ENCODE measurements around the gene EFNB2.

Gene EFNB2

DNA sequence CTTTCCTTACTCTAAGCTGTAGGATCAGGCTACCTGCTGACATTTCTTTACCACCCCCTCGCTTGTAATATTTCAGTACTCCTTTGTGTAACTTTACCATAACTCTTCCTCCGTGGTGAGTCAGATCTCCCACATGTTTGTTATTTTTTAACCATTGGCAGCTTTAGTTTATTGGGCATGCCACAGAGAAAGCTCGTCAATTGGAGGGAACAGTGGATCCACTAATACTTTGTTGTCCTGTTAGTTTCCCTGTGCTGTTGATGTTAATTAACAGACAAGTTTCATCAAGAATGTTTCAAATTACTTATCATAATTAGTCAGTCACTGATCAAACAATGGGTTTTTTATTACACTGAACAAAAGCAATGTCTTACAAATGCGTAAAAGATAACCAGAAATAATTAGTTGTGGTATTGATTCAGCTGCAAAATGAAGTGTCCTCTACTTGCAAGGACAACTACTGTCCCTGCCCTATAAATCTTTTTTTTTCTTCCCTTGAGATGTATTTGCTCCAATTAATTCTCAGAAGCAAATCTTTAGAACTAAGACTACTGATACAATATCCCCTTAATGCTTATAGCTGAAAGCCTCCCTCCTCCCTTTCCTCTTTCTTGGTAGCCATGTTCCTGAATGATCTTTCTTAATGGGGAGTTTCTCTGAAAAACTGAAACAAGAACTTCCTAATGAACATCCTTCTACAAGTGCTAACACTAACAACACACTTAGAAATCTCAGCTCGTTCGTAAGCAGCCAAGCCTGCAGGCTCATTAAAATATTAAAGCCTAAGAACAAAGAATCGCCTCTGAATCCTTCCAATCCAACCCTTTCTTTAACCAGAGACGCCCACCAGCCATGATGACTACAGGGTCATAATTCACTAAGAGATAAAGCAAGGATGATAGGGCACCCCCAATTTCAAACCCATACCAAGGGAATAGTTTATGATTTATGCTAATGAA, 22.2 kb downstream of the EFNB2 start:
- DNase-seq (ENCODE audit: low read depth): peak; percentile 68
- TF ChIP-seq, protein P1, sequence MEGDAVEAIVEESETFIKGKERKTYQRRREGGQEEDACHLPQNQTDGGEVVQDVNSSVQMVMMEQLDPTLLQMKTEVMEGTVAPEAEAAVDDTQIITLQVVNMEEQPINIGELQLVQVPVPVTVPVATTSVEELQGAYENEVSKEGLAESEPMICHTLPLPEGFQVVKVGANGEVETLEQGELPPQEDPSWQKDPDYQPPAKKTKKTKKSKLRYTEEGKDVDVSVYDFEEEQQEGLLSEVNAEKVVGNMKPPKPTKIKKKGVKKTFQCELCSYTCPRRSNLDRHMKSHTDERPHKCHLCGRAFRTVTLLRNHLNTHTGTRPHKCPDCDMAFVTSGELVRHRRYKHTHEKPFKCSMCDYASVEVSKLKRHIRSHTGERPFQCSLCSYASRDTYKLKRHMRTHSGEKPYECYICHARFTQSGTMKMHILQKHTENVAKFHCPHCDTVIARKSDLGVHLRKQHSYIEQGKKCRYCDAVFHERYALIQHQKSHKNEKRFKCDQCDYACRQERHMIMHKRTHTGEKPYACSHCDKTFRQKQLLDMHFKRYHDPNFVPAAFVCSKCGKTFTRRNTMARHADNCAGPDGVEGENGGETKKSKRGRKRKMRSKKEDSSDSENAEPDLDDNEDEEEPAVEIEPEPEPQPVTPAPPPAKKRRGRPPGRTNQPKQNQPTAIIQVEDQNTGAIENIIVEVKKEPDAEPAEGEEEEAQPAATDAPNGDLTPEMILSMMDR (IDR thresholded peaks at IDR 0.05; ENCODE audit: insufficient read depth, low read depth, low read length, missing control alignments): no peak
- H3K4me3 ChIP-seq (ENCODE audit: low read length): no peak overlapping the region

DNA sequence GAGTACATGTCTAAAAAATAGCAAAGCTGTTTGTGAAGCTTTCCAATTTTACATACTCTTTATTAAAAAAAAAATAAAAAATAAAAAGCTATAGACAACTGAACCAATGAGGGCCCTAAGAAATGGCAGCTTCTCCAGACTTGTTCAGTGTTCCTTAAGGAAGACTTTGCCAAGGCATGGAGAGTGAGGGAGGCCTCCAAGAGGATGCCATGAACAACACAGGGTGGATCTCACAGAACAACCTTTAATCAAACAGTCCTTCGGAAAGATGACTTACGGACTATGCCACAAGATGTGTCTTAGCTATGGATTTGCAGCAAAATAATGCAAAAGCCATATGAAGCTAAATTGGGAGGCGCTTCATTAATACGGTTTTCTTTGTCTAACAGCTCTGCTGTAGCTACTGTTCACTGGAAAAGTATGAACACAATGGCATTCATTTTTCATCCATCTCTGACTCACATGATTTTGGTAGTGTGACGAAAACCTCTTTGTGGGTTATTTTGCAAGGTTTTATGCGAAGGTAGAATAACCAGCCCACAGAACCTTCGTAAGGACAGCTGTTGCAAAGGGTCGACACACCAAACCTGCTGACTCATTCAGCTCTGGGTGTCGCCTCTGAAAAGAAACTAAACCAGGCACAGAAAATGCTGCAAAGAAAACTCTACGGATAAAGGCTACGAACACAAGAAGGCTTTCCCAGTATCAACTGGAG, 27.7 kb downstream of the EFNB2 start:
- TF ChIP-seq, protein P1 (IDR thresholded peaks at IDR 0.05; ENCODE audit: insufficient read depth, low read depth, low read length, missing control alignments): no peak
- peak overlapping the region; percentile 21 for H3K4me3 ChIP-seq (ENCODE audit: low read length)
- peak; percentile 95 for DNase-seq (ENCODE audit: low read depth)

DNA sequence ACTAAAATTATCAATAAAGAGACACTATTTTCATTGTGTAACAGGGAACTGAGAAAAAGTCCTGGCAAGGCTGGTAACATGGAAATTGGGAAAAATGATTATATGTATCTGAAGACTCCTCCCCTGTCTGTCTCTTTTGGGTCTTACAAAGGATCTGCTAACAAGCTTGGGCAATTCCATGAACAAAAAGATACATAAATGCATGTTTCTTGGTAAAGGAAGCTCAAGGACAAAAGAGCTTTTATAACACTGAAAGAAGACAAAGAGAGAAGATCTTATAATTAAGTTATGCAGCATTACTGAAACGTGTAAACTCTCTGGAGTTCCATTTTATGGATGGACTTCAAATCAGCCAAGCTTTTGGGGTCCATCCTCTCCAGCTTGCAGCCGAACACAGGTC, 29.2 kb downstream of the EFNB2 start:
- DNase-seq (ENCODE audit: low read depth): no peak
- TF ChIP-seq, protein P1 (IDR thresholded peaks at IDR 0.05; ENCODE audit: insufficient read depth, low read depth, low read length, missing control alignments): no peak
- H3K4me3 ChIP-seq (ENCODE audit: low read length): no peak overlapping the region

DNA sequence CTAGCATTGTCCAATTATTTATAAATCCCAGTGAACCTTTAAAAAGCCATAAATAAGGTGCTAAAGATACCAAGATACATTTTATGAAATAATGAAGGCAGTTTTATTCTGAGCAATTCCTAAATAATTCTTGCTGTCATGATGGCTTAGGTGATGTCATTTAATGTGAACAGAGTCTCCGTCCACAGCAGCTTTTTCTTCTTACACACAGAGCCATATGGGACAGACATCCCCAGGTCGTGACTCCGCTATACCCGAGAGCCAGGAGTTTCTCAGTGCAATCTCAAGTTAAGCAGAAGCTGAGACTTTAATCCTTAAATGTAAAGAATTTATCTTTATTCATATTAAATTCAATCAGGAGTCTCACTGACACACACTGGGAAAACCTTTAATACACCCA, 29.7 kb downstream of the EFNB2 start:
- no peak overlapping the region for H3K4me3 ChIP-seq (ENCODE audit: low read length)
- no peak for DNase-seq (ENCODE audit: low read depth)
- TF ChIP-seq, protein P1 (IDR thresholded peaks at IDR 0.05; ENCODE audit: insufficient read depth, low read depth, low read length, missing control alignments): no peak

DNA sequence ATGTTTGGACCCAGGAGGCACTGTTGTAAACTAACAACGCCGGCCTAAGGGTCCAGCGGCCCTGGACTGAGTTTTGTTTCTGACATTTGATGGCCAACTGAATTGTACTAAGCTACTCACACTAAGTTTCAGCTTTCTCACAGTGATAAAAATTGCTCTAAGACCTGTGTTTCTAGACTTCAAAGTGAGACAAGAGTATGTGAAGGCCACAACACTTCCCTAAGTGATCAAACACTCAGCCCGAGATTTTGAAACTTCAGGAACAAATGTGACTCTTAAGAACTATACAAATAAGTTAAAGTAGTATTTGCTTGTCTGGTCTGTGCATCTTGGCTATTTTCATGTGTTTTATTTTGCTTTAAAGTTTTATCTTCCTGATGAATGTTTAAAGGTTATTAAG, 30.2 kb downstream of the EFNB2 start:
- TF ChIP-seq, protein P1 (IDR thresholded peaks at IDR 0.05; ENCODE audit: insufficient read depth, low read depth, low read length, missing control alignments): no peak
- H3K4me3 ChIP-seq (ENCODE audit: low read length): no peak overlapping the region
- DNase-seq (ENCODE audit: low read depth): no peak

DNA sequence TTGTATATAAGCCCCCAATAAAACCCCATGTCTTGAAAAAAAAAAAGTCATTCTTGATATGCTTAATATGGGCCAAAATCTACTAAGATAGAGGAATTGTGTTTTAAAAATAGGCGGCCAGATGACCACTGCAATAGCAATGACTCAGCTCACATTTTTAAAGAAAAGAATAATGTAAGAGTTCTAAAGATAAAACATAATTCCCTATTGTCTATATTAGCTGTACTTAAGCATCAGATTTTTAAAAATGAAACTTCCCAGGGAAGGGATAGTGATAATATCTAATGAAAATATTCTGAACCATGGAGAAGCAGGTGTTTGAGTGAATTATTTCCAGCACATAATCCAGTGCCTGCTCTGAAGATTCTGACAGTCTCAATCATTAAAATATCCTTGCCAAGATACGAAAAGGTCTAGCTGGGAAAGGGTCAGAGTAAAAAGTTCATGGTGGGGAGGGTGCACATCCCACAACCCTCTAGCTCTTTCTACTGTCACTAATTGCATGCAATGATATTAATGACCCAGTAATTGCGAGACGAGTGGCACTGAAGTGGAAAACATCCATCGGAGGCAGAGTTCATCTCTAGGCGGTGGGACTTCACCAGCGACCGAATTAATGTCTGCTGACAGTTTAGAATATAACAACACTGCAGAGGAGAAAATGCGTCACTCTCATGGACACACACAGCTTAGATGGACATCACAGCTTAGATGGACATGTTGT, 31.6 kb downstream of the EFNB2 start:
- no peak overlapping the region for H3K4me3 ChIP-seq (ENCODE audit: low read length)
- TF ChIP-seq, protein P1 (IDR thresholded peaks at IDR 0.05; ENCODE audit: insufficient read depth, low read depth, low read length, missing control alignments): no peak
- no peak for DNase-seq (ENCODE audit: low read depth)

Data from epithelial cell of esophagus (primary cell).